COLO829 (cell line): ENCODE measurements around the gene CSMD2.

ENCODE experiments used
- DNase-seq: peaks from one replicate; pipeline ENCODE4 v3.0.0; 2012; ENCODE audit warnings: low spot score

The CSMD2 gene

GRCh38 chr1:33743221-33743998 lies 421.6 kb downstream of the CSMD2 start:
- DNase-seq = no peak

GRCh38 chr1:33742663-33743062 lies 422.4 kb downstream of the CSMD2 start:
- no peak for DNase-seq

- DNase-seq = no peak
These were observed 423.3 kb downstream of the CSMD2 start for GRCh38 chr1:33741749-33742148.

- DNase-seq = no peak
These were observed 424.8 kb downstream of the CSMD2 start for GRCh38 chr1:33740040-33740744.

- no peak for DNase-seq
These were observed 426.1 kb downstream of the CSMD2 start for GRCh38 chr1:33738976-33739375.

- DNase-seq = no peak
These were observed 426.5 kb downstream of the CSMD2 start for GRCh38 chr1:33738536-33738935.

GRCh38 chr1:33736496-33736895 lies 428.5 kb downstream of the CSMD2 start:
- no peak for DNase-seq

GRCh38 chr1:33735624-33736023 lies 429.4 kb downstream of the CSMD2 start:
- no peak for DNase-seq

GRCh38 chr1:33727310-33727709 lies 437.7 kb downstream of the CSMD2 start:
- no peak for DNase-seq

- no peak for DNase-seq
These were observed 438.7 kb downstream of the CSMD2 start for GRCh38 chr1:33726274-33726804.

GRCh38 chr1:33725556-33726160 lies 439.4 kb downstream of the CSMD2 start:
- DNase-seq = no peak

- DNase-seq = no peak
These were observed 440.0 kb downstream of the CSMD2 start for GRCh38 chr1:33725037-33725436.

GRCh38 chr1:33724348-33724747 lies 440.7 kb downstream of the CSMD2 start:
- DNase-seq = no peak

GRCh38 chr1:33723251-33723650 lies 441.8 kb downstream of the CSMD2 start:
- DNase-seq = no peak

- no peak for DNase-seq
These were observed 443.7 kb downstream of the CSMD2 start for GRCh38 chr1:33721301-33721815.

- DNase-seq = no peak
These were observed 445.0 kb downstream of the CSMD2 start for GRCh38 chr1:33719771-33720670.

- DNase-seq = no peak
These were observed 445.7 kb downstream of the CSMD2 start for GRCh38 chr1:33719326-33719725.

GRCh38 chr1:33718186-33718585 lies 446.8 kb downstream of the CSMD2 start:
- no peak for DNase-seq

- no peak for DNase-seq
These were observed 447.9 kb downstream of the CSMD2 start for GRCh38 chr1:33716976-33717688.

- DNase-seq = no peak
These were observed 449.7 kb downstream of the CSMD2 start for GRCh38 chr1:33715195-33715811.
